Middle frontal gyrus (tissue), 1 donor: Measurements from ENCODE around the gene BRSK1.

Experiments
- DNase-seq: peaks from one replicate; pipeline ENCODE4 v3.0.0-alpha.2; 2015; ENCODE audit warnings: low spot score; ENCODE audit errors: extremely low spot score

Gene BRSK1

DNA sequence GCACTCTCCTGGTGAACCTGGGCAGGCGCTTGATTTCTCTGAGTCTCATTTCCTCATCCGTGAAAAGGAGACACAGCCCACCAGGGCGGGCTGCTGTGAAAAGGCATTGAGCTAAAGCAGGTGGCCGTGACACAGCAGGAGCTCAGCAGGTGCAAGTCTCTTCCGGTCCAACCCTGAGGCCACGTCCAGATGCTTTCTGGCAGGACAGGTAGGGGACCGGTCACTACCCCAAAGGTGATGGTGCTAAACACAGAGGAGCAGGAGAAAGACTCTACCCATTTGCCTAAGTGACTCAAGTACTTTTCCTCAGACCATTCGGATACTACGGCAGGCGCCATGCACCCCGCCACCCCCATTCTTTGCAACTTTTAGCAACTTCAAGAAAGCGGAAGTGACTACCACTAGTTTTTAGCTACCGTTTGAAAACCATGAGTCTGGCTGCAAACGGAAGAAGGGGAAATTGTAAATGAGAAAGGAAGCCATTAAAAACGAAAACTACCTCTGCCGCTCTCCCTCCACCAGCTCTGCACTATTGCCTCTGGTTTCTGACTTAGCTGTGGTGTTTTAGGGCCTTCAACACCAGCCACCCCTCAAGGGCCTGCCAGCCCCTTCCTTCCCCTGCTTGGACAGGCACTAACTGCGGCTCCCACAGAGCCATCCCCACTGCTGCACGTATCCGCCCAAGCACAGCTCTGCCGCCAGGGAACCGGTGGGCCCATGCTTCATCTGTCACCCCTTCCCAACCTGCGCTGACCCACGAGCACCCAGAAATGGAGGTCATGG, 29.8 kb upstream of the BRSK1 start:
- no peak for DNase-seq

DNA sequence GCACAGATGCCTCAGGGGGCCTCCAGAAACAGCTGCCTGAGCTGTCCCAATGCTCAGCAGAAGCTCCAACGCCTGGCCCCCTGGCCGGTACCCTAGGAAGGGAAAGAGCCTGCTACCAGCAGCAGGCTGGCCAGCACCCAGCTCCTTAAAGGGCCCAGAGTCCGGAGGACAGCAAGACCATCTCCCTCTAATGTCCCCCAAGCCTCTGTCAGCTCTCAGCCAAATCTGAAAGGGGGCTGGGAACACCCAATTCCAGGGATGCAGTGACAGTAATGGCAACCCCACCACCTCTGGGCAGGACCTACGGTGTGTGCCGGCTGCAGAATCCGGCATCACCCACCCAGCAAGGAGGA, 29.2 kb upstream of the BRSK1 start:
- DNase-seq: no peak

DNA sequence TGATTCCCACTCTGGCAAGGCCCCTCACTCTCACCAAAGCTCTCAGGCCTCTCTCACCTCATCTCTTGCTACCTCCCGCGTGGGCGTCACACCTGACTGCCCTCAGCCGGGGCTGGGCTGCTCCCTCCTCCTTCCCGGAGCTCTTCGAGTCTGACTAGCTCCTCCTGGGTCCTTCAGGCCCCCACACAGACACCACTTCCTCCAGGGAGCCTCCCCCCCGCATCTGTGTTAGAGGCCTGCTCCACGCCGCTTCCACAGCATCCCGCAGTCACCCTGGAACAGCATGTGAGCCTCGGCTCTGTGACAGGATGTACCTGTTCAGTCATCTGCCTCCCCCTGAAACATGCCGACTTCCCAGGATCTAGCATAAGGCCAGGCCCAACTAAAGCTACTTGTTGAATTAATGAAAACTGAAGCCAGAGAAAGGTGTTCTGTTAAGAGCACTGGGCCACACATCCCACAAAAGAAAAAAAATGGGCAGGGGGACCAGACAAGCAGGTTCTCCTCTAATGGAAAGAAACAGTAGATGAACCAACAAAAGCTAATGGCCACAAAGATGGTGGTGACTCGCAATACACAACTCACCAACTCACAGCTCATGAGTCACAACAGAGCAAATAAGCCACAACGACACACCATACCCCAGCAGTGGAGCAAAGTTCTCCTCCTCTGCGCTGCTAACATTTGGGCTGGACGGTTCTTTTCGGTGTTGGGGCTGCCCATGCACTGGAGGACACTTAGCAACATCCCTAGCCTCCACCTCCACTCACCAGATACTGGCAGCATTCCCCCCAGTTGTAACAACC, 28.0 kb upstream of the BRSK1 start:
- DNase-seq: no peak

DNA sequence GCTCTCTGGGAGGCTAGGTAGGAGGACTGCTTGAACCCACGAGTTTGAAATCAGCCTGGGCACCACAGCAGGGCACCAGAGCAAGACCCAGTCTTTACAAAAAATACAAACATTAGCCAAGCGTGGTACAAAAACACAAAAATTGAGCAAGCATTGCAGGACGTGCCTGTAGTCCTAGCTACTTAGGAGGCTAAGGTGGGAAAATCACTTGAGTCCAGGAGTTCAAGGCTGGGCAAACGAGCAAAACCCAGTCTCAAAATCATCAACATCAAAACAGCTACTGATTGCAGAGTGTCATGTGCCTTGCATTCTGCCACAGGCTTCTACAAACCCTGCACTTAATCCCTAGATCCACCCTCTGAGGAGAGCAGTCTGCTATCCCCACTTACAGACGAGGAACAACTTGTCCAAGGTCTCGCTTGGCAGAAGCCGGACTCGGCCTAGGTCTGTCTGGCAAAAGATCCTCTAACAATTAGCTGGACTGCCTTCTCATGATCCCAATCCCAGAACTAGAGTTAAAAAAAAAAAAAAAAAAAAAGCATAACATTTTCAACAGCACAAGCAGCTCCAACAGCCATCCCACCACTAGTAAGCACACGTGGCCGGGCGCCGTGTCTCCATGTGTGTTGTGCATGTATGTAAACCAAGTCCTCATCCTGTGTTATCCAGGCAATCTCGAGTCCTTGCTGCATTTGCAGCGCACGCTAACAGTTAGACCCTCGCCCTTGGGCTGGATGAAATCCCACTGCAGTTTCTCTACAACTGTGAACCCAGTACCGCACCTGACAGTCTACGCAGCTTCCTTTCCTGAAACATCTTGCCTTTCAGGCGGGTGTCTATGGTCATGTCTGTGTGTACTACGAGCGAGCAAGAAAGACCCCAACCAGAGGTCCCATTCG, 27.0 kb upstream of the BRSK1 start:
- no peak for DNase-seq

DNA sequence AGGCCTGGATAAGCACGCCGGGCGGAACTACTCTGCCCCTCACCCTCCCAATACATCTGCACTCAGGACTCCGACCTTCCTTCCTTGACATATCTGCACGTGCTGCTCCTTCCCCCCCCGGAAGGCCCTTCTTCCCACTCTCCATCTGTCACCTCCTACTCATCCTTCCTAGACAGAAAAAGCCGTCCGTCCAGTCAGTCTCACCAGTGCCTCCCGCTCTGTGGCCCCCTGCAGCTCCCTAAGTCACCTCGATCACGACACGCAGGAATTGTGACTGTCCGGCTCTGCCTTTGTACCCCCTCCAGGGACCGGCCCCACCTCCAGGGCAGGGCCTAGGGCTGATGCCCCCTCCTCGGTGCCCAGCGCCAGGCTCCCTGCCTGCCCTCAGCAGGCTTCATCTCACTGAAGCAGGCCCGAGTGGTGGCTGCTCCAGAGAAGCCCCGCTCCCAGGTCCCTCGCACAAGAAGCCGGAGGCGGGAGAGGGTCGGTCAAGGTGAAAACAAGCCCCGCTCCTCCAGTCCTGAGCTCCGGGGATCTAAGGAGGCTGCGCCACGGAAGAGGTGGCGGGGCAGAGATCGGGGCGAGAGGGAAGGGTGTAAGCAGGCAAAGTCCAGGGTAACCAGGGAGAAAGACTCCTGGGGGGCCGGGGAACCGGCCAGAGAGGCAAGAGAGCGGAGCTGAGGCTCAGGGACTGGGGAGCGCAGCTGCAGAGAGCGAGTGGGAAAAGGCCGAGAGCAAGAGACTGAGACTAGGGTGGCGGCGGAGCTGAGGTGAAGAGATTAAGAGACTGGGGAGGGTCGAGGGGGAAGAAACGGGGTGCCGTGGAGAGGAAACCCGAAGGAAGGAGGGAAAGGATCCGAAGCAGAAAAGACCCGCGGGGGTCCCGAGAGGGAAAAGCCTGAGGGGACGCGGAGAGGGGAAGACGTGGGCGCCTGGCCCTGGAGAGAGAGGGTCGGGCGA, 26.1 kb upstream of the BRSK1 start:
- no peak for DNase-seq

DNA sequence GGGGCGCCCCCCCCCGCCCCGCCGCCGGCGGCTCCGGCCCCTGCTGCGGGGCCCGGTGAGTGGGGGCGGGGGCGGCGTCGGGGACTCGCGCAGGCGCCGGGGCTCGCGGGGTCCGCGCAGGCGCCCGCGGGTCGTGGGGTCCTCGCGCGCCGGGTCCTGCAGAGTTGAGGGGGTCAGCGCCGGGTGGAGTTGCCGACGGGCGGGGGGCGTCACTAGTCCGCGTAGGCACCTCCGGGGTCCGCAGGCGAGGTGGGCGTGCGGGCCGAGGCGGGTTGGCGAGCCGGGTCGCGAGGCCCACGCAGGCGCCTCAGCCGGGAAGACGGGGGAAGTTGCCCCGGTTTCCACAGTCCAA, 25.3 kb upstream of the BRSK1 start:
- no peak for DNase-seq

DNA sequence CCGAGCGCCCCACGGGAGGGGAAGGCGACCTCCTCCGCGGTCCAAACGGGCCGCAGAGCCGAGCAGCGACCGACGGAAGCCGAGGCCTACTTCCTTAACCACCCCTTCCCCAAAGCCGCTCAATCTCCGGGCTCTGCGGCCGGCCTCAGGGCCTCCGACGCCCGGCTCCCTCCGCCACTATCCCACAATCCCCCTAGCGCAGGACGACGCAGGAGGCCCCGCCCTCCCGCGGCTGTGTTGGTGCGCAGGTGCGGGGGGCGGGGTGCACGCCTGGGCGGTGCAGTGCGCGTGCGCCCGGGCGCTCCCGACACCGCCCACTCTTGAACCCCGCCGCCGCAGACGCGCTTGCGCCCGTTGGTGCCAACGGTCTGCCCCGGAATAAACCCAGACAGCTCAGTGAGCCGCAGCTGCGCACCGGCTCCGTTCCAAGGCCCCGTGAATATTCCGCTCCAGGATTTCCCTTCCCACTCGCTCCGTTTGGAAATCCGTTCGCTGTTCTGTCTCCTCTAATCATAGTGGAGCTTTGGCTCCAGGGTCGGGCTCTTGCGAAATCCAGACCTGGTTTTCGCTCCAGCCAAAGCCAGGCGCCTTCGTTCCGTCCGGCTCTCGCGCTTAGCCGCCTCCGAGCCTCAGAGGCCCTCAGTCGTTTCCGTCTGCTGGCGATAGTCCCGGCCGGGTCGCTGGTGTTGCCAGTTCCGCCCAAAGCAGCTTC, 24.8 kb upstream of the BRSK1 start, which contains the start of gene PPP6R1:
PPP6R1 (minus strand) TSS at position 190 of the 712 bp plus-strand sequence. CDS start 11,914 bp downstream, outside the sequence.
- DNase-seq: peak; percentile 99

DNA sequence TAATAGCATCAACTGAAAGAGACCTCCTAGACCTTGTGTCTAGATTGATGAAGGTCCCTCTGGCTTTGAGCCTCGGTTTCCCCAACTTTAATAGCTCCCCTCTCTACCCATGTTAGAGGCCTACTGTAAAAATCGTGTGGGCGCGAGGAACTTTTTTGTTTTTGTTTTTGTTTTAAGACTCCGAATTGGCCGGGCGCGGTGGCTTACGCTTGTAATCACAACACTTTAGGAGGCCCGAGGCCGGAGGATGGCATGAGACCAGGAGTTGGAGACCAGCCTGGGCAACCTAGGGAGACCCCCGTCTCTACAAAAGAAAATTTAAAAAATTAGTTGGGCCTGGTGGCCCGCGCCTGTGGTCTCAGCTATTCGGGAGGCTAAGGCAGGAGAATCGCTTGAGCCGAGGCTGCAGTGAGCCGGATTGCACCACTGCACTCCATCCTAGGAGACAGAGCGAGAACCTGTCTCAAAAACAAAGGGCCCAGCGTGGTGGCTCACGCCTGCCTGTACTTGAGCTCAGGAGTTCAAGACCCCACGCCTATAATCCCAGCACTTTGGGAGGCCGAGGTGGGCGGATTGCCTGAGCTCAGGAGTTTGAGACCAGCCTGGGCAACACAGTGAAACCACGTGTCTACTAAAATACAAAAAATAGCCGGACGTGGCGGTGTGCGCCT, 24.1 kb upstream of the BRSK1 start:
- DNase-seq: no peak

DNA sequence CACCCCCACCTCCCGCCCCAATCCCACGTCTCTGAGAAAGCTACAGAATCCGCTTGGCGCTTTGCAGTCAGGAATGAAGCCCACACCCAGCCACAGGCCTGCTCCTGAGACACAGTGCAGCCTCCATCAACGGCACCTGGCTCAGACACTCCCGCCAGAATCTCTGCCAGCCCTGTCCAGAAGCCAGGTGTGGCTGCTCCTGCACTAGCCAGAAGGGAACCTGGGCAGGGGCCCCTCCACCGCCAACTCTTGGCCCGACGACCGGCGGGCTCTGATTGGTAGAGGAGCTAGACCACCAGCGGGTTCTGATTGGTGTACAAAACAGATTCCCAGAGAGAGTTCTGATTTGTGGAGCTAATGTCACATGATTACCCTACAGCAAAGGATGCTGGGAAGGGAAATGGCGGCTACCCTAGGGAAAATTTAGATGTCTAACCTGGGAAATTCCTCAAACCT, 22.1 kb upstream of the BRSK1 start:
- DNase-seq: no peak

DNA sequence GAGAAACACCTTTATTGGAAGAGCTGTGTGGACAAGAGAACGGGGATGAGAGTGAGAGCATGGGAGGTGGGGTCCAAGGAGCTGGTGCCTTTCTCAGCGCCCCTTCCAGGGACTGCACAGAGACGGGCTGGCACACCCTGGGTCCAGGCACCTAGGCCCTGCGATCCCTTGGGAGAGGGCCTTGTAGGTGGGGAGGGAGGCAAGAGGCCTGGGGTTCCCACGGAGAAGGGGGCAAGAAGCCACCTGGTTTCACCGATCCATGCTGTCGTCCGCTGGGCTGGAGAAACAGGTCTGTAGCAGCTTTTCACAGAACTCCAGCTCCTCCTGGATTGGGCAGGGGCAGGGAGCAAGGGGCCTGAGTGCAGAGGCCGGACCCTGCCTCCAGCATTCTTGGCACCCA, 21.4 kb upstream of the BRSK1 start:
- DNase-seq: no peak

DNA sequence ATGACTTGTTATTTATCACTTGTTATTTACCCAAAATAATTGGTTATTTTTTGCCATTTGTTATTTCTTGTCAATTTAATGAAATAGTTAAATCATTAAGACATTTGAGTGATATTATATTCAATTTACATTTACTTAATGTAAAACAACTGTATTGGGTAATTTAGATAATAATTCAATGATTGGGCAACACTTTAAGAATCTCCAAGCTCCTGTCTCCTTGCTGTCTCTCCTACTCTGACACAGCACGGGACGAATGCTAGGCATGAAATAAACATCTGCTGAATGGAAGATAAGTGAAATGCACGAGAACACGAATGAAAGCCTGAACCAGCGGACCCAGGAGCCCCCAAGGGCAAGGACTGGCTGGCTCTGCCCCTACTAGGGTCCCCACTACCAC, 19.3 kb upstream of the BRSK1 start:
- DNase-seq: no peak

DNA sequence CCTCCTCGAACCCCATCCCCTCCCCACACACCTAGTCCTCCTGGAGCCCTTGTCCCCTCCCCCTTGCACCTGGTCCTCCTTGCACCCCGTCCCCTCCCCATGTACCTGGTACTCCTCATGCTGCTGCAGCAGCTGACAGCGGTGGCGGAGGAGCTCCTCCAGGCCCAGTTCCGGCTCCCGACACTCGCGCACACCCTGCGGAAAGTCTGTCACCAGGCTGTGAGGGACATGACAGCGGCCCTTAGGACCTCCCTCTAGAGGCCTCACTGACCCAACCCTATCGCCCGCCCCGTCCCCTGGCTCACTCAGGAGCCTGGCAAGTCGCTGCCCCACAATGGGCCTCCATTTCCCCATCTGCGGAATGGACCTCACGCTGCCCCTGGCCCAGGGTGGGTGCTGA, 18.6 kb upstream of the BRSK1 start:
- DNase-seq: no peak

DNA sequence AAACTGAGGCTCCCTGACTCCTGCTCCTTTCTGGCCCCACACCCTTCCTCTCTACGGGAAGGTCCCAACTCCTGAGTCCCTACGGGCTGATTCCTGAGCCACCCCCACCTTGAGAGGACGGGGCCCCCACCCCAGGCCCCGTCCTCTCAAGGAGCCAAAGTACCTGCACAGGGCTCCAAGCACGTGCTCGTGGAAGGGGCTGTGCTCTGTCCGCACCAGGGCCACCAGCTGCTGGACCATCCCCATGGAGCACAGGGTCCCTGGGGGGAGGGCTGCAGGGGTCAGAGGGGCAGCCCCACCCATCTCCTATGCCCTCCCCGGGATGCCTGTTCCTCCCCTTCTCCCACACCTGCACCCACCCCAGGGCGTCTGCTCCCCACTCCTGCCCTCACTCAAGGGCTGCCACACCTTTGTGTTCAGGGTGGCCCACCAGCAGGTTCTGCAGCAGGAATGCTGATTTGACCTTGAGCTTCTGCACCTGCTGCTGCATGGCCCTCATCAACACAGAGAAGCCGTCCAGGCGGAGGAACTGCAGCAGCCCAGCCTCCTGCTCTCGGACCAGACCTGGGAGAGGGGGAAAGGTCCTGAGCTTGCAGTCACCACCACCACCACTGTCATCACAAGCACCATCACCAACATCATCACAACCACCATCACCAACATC, 17.9 kb upstream of the BRSK1 start:
- DNase-seq: no peak

DNA sequence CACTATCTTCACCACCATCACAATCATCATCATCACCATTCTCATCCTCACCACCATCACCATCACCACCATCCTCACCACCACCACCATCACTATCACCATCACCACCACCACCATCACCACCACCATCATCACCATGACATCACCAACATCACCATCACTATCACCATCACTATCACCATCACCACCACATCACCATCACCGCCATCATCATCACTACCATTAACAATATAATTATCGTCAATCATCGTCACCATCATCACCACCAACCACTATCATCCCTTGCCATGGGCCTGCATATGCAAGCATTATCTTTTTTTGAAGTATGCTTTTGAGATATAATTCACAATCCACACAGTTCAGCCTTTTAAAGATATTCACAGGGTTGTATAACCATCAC, 17.4 kb upstream of the BRSK1 start:
- no peak for DNase-seq

DNA sequence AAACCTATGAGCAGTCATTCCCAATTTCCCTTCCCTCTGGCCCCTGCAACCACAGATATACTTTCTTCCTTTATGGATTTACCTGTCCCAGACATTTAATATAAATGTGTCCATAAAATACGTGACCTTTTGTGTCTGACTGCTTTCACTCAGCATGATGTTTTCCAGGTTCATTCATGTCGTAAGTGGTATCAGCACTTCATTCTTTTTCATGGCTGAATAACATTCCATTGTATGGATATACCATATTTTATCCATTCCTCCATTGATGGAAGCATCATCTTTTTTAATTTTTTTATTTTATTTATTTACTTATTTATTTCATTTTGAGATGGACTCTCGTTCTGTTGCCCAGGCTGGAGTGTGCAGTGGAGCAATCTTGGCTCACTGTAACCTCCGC, 17.0 kb upstream of the BRSK1 start:
- no peak for DNase-seq

DNA sequence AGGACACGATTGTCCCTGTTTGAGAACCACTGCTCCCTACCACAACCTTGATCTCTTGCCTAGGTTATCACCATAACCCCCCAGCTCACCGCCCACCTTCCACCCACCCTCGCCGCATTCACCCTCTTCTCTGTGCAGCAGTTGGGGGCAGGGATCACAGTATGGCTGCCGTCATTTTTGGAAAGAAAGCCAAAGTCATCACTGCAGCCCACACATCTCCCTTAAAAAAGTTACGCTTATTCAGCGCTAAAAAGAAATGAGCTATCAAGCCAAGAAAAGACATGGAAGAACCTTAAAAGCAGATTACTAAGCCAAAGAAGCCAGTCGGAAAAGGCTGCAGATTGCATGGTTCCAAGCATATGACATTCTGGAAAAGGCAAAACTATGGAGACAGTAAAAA, 14.5 kb upstream of the BRSK1 start:
- DNase-seq: no peak

DNA sequence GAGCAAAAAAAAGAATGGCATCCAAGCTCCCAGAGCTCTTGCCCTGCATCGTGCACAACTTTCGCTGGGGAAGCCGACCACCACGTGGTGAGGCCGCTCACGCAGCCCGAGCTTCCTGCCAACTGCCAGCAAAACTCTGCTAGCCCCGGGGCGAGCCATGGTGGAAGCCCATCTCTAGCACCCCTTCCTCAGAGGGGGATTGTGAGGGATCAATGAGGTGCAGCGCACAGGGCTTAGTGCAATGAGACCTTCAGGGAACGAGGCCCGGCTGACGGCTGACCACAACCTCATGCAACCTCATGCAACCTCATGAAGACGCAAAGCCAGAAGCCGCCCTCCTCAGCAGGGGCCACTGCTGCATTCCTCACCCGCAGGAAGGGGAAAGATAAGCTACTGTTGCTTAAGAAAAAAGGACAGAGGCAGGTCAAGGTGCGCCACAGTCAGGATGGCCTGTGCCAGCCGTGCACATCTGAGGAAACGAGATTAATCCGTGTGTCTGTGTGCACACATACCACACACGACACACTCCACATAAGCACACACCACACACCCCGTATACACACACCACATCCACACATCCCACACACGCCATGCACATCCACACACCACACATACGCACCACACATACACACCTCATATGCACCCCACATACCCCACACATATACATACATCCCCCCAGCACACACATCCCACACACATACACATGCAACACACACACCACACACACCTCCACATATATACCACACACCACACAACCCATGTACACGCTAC, 13.4 kb upstream of the BRSK1 start:
- no peak for DNase-seq

DNA sequence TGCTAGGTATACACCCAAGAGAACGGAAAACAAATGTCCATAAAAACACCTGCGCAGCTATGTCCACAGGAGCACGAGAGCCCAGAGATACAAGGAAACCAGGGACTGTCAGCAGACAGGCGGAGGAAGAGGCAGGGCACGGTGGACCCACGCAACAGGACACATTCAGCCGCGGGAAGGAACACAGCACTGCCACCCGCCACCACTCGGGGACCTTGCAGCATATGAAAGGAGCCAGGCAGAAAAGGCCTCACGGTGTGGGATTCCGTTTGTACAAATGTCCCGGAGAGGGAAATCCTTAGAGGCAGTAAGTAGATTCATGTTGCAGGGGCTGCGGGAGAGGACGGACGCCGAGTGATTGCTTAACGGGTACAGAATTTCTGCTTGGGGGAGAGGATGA, 11.7 kb upstream of the BRSK1 start:
- DNase-seq: no peak
